B cell (primary cell): Measurements from ENCODE around the gene ACCS. TPM values are rescaled to one million over a fixed set of nuclear protein-coding genes. Genes with fewer than 3 reads are reported as not detected.

ENCODE experiments used
- ATAC-seq: fragments of 200-7000 bp; cut with Tn5 transposase; one replicate; pipeline ENCODE4 v1.10.0; 2021; ENCODE audit warnings: low read depth, mild to moderate bottlenecking, moderate number of reproducible peaks, moderate library complexity
- CTCF ChIA-PET: fragments of 350-600 bp; sonication (Branson Sonifier 250); formaldehyde crosslinking; loops from one replicate; lab custom pipeline; 2021; ENCODE audit warnings: antibody characterized with exemption, inconsistent platforms; lab: Charles Lee
- POLR2A ChIA-PET: fragments of 350-600 bp; sonication (Branson Sonifier 250); formaldehyde crosslinking; loops from one replicate; lab custom pipeline; 2021; ENCODE audit warnings: antibody characterized with exemption; lab: Charles Lee
- DNase-seq: peaks from one replicate; pipeline ENCODE4 v3.0.0; 2013
- H2AFZ ChIP-seq: 2 replicates; pipeline ENCODE4 v1.6.1; 2012; ENCODE audit warnings: mild to moderate bottlenecking, low read depth, low read length; ENCODE audit not compliant: insufficient read depth, poor library complexity, severe bottlenecking
- H3K27ac ChIP-seq, 2 donors: 1 replicate in 1 of 2; 2 replicates in 1 of 2; pipeline ENCODE4 v1.5.1; 2012 to 2013; ENCODE audit warnings: low read length in 2 of 2, mild to moderate bottlenecking in 2 of 2, moderate library complexity in 1 of 2
- H3K27me3 ChIP-seq, 4 experiments: fragments of 200-600 bp in 1 of 4; sonication (generic) in 1 of 4; replicated peaks in 1 of 4; 1 replicate in 2 of 4; 2 replicates in 2 of 4; pipeline versions ENCODE4 v1.6.1 to v1.7.0; 2013 to 2016; ENCODE audit warnings: low read length in 3 of 4, mild to moderate bottlenecking in 2 of 4, mixed read lengths in 1 of 4, moderate library complexity in 1 of 4; ENCODE audit not compliant: insufficient read depth in 4 of 4, control insufficient read depth in 3 of 4; ENCODE audit errors: control extremely low read depth in 1 of 4
- H3K36me3 ChIP-seq, 2 experiments: replicated peaks in 1 of 2; 1 replicate in 1 of 2; 2 replicates in 1 of 2; pipeline versions ENCODE4 v1.6.1 to v1.7.1; 2013; ENCODE audit warnings: low read length in 1 of 2; ENCODE audit not compliant: insufficient read depth in 2 of 2, control insufficient read depth in 1 of 2; ENCODE audit errors: control extremely low read depth in 1 of 2, extremely low read depth in 1 of 2
- H3K4me1 ChIP-seq, 2 donors: fragments of 200-600 bp in 1 of 2; sonication (generic) in 1 of 2; 1 replicate in 1 of 2; 2 replicates in 1 of 2; pipeline versions ENCODE4 v1.5.1 to v1.6.1; 2013 to 2017; ENCODE audit warnings: low read length in 2 of 2; ENCODE audit not compliant: control insufficient read depth in 2 of 2, insufficient read depth in 2 of 2
- H3K4me2 ChIP-seq: replicated peaks from 2 replicates; pipeline ENCODE3; 2012; ENCODE audit warnings: mild to moderate bottlenecking, low read depth, low read length; ENCODE audit not compliant: poor library complexity, severe bottlenecking
- H3K4me3 ChIP-seq, 5 experiments: fragments of 200-600 bp in 1 of 5; sonication (generic) in 1 of 5; 1 replicate in 3 of 5; 2 replicates in 2 of 5; pipeline versions ENCODE4 v1.5.1 to v1.7.0; 2011 to 2016; ENCODE audit warnings: low read length in 4 of 5, mild to moderate bottlenecking in 4 of 5, low read depth in 2 of 5, control low read depth in 1 of 5, moderate library complexity in 1 of 5; ENCODE audit not compliant: insufficient read depth in 1 of 5; ENCODE audit errors: control extremely low read depth in 1 of 5, extremely low read depth in 1 of 5
- H3K79me2 ChIP-seq: fragments of 200-600 bp; sonication (generic); one replicate; pipeline ENCODE4 v1.6.0; 2016; ENCODE audit warnings: low read length; ENCODE audit not compliant: control insufficient read depth, insufficient read depth
- H3K9ac ChIP-seq: fragments of 200-600 bp; sonication (generic); 2 replicates; pipeline ENCODE4 v1.6.1; 2017; ENCODE audit warnings: mild to moderate bottlenecking, low read length, moderate library complexity
- H3K9me3 ChIP-seq, 3 donors: one replicate each; pipeline versions ENCODE4 v1.6.1 to v1.7.1; 2013; ENCODE audit warnings: low read length in 2 of 3; ENCODE audit not compliant: control insufficient read depth in 2 of 3, insufficient read depth in 1 of 3; ENCODE audit errors: control extremely low read depth in 1 of 3
- H4K20me1 ChIP-seq: 2 replicates; pipeline ENCODE4 v1.6.0; 2012; ENCODE audit warnings: mild to moderate bottlenecking, low read length; ENCODE audit not compliant: insufficient read depth, control insufficient read depth, poor library complexity, severe bottlenecking
- H3K27ac Mint-ChIP-seq: one replicate; pipeline ENCODE4 v1.8.0; 2021; ENCODE audit warnings: mixed read lengths
- H3K27me3 Mint-ChIP-seq: one replicate; pipeline ENCODE4 v1.8.0; 2021; ENCODE audit warnings: mixed read lengths
- H3K4me1 Mint-ChIP-seq: one replicate; pipeline ENCODE4 v1.8.0; 2021; ENCODE audit warnings: mixed read lengths
- H3K4me3 Mint-ChIP-seq: one replicate; pipeline ENCODE4 v1.8.0; 2021; ENCODE audit warnings: mixed read lengths
- H3K9me3 Mint-ChIP-seq: one replicate; pipeline ENCODE4 v1.8.0; 2022; ENCODE audit warnings: mixed read lengths; ENCODE audit not compliant: insufficient read depth
- EZH2 ChIP-seq: IDR thresholded peaks from 2 replicates; pipeline ENCODE4 v1.6.1; 2012; ENCODE audit warnings: borderline replicate concordance, low read depth, mild to moderate bottlenecking, moderate library complexity, low read length; ENCODE audit not compliant: insufficient read depth, poor library complexity, severe bottlenecking
- WGBS: methylation state at CpG from one replicate; pipeline ENCODE4 v1.1.5; 2013; ENCODE audit warnings: missing lambda C conversion rate; ENCODE audit not compliant: insufficient coverage; 5-methylcytosine and 5-hydroxymethylcytosine counted together
- intact Hi-C: fragments of 100-400 bp; cut with micrococcal nuclease; formaldehyde crosslinking; loops from one replicate; pipeline ENCODE4 v1.10.0; 2022
- polyA plus RNA-seq: library from polyadenylated mRNA; depleted of rRNA; stranded (reverse); fragments of >200 nt; gene quantifications from 2 replicates; pipeline ENCODE4 v1.2.3, GENCODE V29; 2012
- total RNA-seq, 2 donors: library from RNA; stranded (reverse); fragments of 120-200 nt in 1 of 2; gene quantifications; 1 replicate in 1 of 2; 2 replicates in 1 of 2; pipeline versions ENCODE4 v1.2.3 to v1.2.4, GENCODE V29; 2013 to 2022
- TF ChIP-seq, protein P1 (sequence below): fragments of 200-600 bp; IDR thresholded peaks from one replicate; pipeline ENCODE4 v1.8.0; 2022; ENCODE audit warnings: antibody characterized with exemption, mild to moderate bottlenecking

Gene ACCS
- total and polyA plus RNA-seq, 2 donors (not counting 1 experiment from before 2014, with no cell fraction given), result 59.5 to 63.2 TPM

DNA sequence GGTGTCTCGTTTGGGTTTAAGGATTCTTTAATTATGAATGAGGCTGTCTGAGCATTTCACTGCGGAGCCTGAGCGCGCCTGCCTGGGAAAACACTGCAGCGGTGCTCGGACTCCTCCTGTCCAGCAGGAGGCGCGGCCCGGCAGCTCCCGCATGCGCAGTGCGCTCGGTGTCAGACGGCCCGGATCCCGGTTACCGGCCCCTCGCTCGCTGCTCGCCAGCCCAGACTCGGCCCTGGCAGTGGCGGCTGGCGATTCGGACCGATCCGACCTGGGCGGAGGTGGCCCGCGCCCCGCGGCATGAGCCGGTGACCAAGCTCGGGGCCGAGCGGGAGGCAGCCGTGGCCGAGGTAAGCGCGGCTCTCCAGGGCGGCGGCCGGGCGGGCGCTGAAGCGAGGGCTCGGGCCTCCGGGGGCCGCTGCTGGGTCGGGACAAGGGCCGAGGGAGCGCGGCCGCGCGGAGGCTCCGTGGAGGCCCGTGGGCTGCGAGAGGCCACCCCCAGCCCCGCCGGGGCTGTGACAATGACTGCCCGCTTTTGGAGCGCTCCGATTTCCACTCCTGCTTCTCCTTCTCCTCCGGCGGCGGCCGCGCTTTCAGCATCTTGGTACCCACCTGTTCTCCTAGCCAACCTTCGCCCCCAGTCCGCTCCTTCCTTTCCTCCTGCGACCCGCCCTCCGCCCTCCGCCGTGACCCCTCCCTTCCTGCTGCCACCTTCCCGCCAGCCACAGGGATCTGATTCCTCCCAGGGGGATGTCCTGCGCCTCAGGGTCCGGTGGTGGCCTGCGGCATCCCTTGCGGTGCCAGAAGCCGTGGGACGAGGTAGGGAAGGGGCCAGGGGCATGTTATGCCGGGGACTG lies 29.7 kb downstream of the ACCS start, which contains the start of gene EXT2:
EXT2 (plus strand) TSS at position 173 of the 854 bp plus-strand sequence. CDS start 12,035 bp downstream, outside the sequence.
- ChIA-PET POLR2A (no interaction called here), CTCF (interaction anchor here (0.6 to 5.3 kb wide), 14 partner anchors 9 to 551 kb away, joined by 3 to 61 read pairs (median 6); partner anchors contain the start of gene ACCS)
- Mint-ChIP-seq H3K4me1 (peaks cover 30% of the 10 kb centered on the region), H3K4me3 (peak within 1 kb of the TSS; percentile 90), H3K27me3 (no peaks in the 10 kb centered on the region), H3K27ac (peak within 1 kb of the TSS; percentile 69), H3K9me3 (no peaks in the 10 kb centered on the region)
- H3K4me1 ChIP-seq, result peaks cover 15 to 18% of the 10 kb centered on the region in 2 donors
- peak within 1 kb of the TSS; percentile 99 for H3K4me2 ChIP-seq
- H3K9me3 ChIP-seq, result no peaks in the 10 kb centered on the region
- peak within 1 kb of the TSS; percentile 86 for H3K9ac ChIP-seq
- peak; percentile 94 for ATAC-seq
- peak within 1 kb of the TSS in 4 of 5 experiments; percentile 54 to 84 (median 72) for H3K4me3 ChIP-seq
- H3K27me3 ChIP-seq, result no peaks in the 10 kb centered on the region
- H2AFZ ChIP-seq, result peak within 1 kb of the TSS; percentile 88
- no peak for TF ChIP-seq EZH2
- TF ChIP-seq, protein P1, sequence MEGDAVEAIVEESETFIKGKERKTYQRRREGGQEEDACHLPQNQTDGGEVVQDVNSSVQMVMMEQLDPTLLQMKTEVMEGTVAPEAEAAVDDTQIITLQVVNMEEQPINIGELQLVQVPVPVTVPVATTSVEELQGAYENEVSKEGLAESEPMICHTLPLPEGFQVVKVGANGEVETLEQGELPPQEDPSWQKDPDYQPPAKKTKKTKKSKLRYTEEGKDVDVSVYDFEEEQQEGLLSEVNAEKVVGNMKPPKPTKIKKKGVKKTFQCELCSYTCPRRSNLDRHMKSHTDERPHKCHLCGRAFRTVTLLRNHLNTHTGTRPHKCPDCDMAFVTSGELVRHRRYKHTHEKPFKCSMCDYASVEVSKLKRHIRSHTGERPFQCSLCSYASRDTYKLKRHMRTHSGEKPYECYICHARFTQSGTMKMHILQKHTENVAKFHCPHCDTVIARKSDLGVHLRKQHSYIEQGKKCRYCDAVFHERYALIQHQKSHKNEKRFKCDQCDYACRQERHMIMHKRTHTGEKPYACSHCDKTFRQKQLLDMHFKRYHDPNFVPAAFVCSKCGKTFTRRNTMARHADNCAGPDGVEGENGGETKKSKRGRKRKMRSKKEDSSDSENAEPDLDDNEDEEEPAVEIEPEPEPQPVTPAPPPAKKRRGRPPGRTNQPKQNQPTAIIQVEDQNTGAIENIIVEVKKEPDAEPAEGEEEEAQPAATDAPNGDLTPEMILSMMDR, result peak; percentile 95
- peak; percentile 91 for DNase-seq
- H3K79me2 ChIP-seq, result peaks cover 34% of the 10 kb centered on the region
- under 1% methylated on average over 80 of the region's 83 CpGs for WGBS
- peaks cover 20% of the 10 kb centered on the region for H4K20me1 ChIP-seq
- intact Hi-C loops, result loop anchor here (1.0 to 10.0 kb wide), 5 partner anchors 9 to 1249 kb away; partner anchors contain the start of genes API5 and TTC17
- peak within 1 kb of the TSS in 1 of 2 donors; percentile 76 for H3K27ac ChIP-seq
- H3K36me3 ChIP-seq, result no peaks in the 10 kb centered on the region
